Right ventricle myocardium superior (tissue), 1 donor: ENCODE data around the gene RELN. TPM values are rescaled to one million over a fixed set of nuclear protein-coding genes. Genes with fewer than 3 reads are reported as not detected.

Experiments used
- ATAC-seq: fragments of 200-7000 bp; cut with Tn5 transposase; one replicate; pipeline ENCODE4 v1.9.1; 2020; ENCODE audit warnings: mild to moderate bottlenecking; ENCODE audit not compliant: poor library complexity
- DNase-seq: peaks from one replicate; pipeline ENCODE4 v3.0.0-alpha.2; 2020
- intact Hi-C: fragments of 100-400 bp; cut with DNase I; formaldehyde crosslinking; loops from one replicate; pipeline ENCODE4 v1.11.2; 2022
- total RNA-seq: library from RNA; stranded (reverse); fragmentation: NEBNext Ultra II Directional; extraction: Animal tissue kit (Norgen Biotek cat#: 25700); gene quantifications from one replicate; pipeline ENCODE4 v1.2.1, GENCODE V29; 2021
- donor health status: DM: no; HTN: yes; CAD: no; lungs with severe emphysema.

The RELN gene
- total RNA-seq, 1 donor from 2014 or later, result 0.56 TPM

GRCh38 chr7:103952408-103952807, 37.0 kb downstream of the RELN start:
- DNase-seq, result no peak
- ATAC-seq, result no peak

GRCh38 chr7:103951311-103951710, 38.1 kb downstream of the RELN start:
- intact Hi-C loops, result no loop called here

More at GRCh38 chr7:103952408-103952807, 37.0 kb downstream of the RELN start:
- intact Hi-C loops, result no loop called here

GRCh38 chr7:103949374-103949773, 40.1 kb downstream of the RELN start:
- intact Hi-C loops, result no loop called here
- DNase-seq (no peak), ATAC-seq (no peak)

More at GRCh38 chr7:103951311-103951710, 38.1 kb downstream of the RELN start:
- DNase-seq (no peak), ATAC-seq (no peak)

GRCh38 chr7:103947026-103947655, 42.3 kb downstream of the RELN start:
- intact Hi-C loops, result no loop called here

DNA sequence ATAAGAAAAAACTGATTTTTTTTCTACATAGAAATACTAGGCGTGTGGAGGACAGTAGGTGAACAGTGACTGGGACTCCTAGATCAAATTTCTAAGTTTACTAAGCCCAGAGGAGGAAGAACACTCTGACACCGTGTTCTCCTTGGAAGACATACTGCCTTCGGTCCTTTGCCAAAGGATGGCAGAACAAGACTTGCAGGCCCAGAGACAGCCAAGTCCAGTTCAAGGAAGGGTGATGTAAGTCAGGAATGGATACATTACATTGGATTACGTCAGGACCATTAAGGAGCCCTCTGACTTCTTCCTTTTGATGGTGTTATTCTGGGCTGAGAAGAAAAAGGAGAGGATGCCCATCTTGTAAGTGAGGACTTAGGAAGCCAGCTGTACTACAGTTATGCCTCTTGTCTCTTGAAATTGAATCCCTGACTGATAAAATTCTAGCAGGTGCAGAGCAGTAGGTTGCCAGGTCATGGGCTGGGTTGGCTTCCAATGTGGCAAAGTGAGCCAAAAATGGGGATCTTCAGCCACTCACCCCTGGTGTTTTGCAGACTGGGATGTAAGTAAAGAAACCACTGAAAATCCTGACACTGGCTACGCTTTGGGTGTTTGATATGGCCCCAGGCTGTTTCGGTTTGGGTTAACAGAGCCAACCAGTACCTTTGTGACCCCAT, 45.1 kb downstream of the RELN start:
- intact Hi-C loops, result no loop called here
- no peak for ATAC-seq
- DNase-seq, result no peak

More at GRCh38 chr7:103947026-103947655, 42.3 kb downstream of the RELN start:
- DNase-seq, result no peak
- no peak for ATAC-seq

GRCh38 chr7:103941976-103942375, 47.5 kb downstream of the RELN start:
- intact Hi-C loops, result no loop called here
- DNase-seq (no peak), ATAC-seq (no peak)

DNA sequence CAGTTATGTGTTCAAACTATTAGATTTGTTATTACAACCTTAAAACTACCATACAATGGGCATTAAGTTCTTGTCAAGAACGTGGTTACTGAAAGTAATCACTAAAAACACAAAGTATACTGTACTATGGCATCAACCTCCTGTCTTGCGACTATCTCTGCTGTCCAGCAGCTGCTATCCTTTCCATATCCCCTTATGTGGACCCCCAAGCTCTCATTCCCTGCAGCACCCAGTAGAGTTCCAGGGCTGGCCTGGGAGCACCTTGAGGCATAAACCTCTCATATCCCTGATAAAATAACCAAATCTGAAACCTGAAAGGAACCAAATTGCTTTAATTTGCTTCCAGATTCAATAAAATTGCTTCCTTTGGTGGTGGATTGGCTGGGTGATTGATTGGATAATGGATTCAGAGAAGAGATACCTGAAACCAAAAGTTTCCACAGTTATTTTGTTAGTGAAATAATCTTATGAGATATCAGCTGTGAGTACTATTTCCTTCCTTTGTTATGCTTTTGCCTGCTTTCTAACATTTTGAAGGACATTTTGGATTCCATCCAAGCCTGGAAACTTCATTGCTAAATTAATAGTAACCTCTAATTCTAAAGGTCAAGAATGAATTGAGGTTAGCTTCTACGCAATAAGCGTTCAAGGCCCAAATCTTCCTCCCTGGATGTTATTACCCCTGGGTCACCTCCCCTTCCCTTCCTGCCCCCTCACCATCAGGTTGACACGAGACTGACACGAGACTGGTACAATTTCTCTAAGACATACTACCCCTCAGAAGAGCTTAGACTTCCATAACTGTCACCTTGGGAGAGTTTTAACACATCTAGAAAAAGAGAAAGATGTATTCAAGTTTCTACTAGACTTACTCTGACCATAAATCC, 48.8 kb downstream of the RELN start:
- ATAC-seq (no peak), DNase-seq (no peak)
- intact Hi-C loops, result no loop called here

- intact Hi-C loops, result no loop called here
- ATAC-seq (no peak), DNase-seq (no peak)
Measured at GRCh38 chr7:103937680-103938079, 51.8 kb downstream of the RELN start.

DNA sequence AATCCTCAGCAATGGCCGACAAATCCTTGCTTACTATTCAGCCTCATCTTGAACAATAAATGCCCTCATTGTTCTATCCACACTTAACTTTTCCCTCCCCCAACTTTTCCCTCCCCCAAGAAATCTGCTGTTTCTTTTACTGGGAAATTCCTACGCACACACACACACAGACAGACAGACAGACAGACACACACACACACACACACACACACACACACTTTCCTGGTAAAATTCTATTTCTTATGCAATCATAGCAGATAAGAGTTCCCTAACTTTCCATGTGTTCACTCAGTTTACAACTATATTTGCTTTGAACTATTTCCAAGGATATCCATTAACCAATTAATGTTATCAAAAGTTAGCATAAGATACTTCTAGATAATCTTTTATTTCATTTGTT, 52.9 kb downstream of the RELN start:
- ATAC-seq (no peak), DNase-seq (no peak)
- intact Hi-C loops, result no loop called here

- no peak for DNase-seq
- intact Hi-C loops, result no loop called here
- ATAC-seq, result no peak
Measured at GRCh38 chr7:103934508-103934907, 55.0 kb downstream of the RELN start.

DNA sequence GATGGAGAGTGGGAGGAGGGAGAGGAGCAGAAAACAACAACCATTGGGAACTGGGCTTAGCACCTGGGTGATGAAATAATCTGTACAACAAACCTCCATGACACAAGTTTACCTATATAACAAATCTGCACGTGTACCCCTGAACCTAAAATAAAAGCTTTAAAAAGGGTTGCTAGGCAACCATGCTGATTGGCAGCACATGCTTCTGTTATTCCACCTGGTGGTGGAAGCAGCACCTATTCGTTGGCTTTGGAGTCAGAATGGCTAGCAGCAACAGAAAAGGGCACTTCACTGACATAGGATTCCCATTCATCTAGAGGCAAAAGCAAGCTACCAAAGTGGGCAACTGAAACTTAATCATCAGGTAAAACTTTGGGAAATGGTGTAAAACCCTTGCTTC, 57.1 kb downstream of the RELN start:
- no peak for DNase-seq
- no peak for ATAC-seq
- intact Hi-C loops, result no loop called here

GRCh38 chr7:103929901-103930311, 59.6 kb downstream of the RELN start:
- DNase-seq (no peak), ATAC-seq (no peak)
- intact Hi-C loops, result no loop called here

GRCh38 chr7:103928581-103928980, 60.9 kb downstream of the RELN start:
- intact Hi-C loops, result no loop called here
- no peak for DNase-seq
- ATAC-seq, result no peak

DNA sequence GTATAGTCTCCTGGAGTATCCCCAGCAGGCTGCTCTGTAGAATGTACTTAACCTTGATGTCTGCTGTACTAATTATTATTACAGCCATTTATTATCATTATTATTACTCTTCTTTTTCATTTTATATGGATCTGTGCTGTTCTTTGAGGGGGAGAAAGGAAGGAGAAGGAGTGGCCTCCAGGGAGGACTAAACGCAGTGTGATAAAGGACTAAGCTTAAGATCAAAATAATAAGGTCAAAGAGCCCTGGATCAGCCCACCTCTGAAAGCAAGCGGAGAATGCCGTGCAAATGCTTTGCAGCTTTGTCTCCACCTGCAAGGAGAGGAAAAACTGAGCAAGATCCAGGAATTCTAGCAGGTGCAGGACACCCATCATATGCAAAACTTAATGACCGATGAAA, 65.3 kb downstream of the RELN start:
- intact Hi-C loops, result no loop called here
- DNase-seq (no peak), ATAC-seq (no peak)

DNA sequence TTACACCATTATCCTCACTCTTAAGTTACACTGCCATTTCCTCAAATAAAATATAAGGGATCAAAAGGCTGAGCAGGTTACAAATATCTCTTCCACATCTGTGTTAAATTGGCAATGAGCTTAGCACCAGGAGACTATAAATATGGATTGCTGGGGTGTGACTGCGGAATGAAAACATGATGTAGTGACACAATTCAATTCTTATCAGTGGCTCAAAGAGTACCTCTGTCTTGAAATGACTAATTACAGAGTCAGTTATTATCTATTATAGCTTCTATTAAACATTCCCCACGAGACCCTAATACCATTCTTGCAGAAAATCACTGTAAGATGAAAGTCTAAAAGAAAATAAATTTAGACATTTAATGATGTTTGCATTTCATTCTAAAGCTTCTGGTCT, 67.1 kb downstream of the RELN start:
- intact Hi-C loops, result no loop called here
- no peak for DNase-seq
- ATAC-seq, result no peak

- ATAC-seq (no peak), DNase-seq (no peak)
- intact Hi-C loops, result no loop called here
Measured at GRCh38 chr7:103921692-103922091, 67.8 kb downstream of the RELN start.

DNA sequence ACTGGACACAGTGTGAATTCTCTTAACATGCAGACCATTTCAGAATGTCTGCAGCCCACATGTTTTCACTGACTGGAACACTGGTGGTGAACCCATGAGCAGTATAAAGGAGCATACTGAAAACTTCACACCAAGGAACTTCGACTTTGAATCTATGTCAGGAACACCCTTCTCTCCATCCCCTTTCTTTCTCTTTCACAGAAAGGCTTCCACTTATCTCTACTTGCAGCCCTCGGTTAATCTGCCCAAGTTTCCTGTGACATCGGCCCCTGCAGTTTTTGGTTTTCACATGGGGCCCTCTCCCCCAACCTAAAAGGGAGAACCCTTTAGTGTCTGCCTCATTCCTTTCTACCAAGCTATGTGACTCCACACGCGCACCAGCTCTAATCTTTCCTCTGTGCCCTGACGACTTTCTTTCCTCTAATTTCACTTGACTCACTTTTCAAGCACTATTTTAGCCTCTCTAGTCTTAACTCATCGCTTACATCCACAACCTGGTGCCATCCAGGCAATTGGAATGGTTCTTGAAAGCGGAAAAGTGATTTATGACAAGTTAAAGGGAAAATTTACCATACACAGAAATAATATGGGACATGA, 70.1 kb downstream of the RELN start:
- intact Hi-C loops, result no loop called here
- DNase-seq (no peak), ATAC-seq (no peak)

DNA sequence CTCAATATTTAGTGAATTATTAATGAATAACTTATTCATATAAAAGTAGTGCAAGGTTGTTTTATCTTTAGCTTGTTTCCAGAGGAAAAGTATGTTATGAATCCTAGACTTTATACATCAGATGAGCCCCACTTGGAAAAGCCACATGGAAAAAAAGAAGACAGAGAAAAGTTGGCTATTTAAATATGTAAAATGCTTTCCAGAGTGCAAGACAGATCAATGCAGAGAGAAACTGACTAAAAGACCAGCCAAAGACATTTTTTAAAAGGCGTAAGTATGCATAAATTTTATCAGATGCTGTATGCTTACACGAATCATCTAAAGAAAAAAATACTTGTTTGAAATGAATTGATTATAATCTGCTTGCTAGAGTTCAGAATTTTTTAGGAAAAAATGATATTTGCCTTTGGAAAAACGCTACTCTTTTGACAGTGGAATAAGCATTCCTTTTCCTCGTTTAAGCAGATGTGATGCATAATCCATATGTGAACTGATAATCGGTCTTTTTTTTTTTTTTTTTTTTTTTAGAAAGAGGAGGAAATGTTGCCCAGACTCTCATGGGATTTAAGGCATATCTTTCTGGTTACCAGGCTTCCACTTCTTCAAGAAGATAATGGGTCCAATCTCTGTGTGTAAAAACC, 70.7 kb downstream of the RELN start:
- no peak for DNase-seq
- intact Hi-C loops, result no loop called here
- ATAC-seq, result no peak
